CD4-positive, CD25-positive, alpha-beta regulatory T cell (primary cell): ENCODE measurements around the gene UBE2U. TPM values are rescaled to one million over a fixed set of nuclear protein-coding genes. Genes with fewer than 3 reads are reported as not detected.

ENCODE experiments used
- ATAC-seq, 2 donors: fragments of 150-1000 bp; cut with Tn5 transposase; one replicate each; pipeline ENCODE4 v1.10.0; 2021; ENCODE audit warnings: low read depth in 2 of 2, moderate number of reproducible peaks in 2 of 2, moderate library complexity in 1 of 2
- DNase-seq, 3 donors: peaks; one replicate each; pipeline versions ENCODE4 v3.0.0 to v3.0.0-alpha.2; 2012 to 2022; ENCODE audit warnings: mixed read lengths in 1 of 3
- H3K27ac ChIP-seq: one replicate; pipeline ENCODE4 v1.7.0; 2013; ENCODE audit warnings: mild to moderate bottlenecking, low read length; ENCODE audit not compliant: insufficient read depth, poor library complexity, severe bottlenecking
- H3K27me3 ChIP-seq: one replicate; pipeline ENCODE4 v1.7.0; 2013; ENCODE audit warnings: low read length; ENCODE audit not compliant: control insufficient read depth, insufficient read depth
- H3K36me3 ChIP-seq: one replicate; pipeline ENCODE4 v1.7.0; 2013; ENCODE audit warnings: mild to moderate bottlenecking, low read length, moderate library complexity; ENCODE audit not compliant: control insufficient read depth, insufficient read depth
- H3K4me1 ChIP-seq: 2 replicates; pipeline ENCODE4 v1.7.0; 2013; ENCODE audit warnings: mild to moderate bottlenecking, low read length; ENCODE audit not compliant: insufficient read depth, control insufficient read depth, poor library complexity, severe bottlenecking
- H3K4me3 ChIP-seq: one replicate; pipeline ENCODE4 v1.7.0; 2013; ENCODE audit warnings: low read depth, mild to moderate bottlenecking, low read length, moderate library complexity
- H3K9me3 ChIP-seq, 2 experiments: 1 replicate in 1 of 2; 2 replicates in 1 of 2; pipeline ENCODE4 v1.7.0; 2013; ENCODE audit warnings: low read length in 2 of 2, mild to moderate bottlenecking in 1 of 2, moderate library complexity in 1 of 2; ENCODE audit not compliant: control insufficient read depth in 2 of 2
- H3K27ac Mint-ChIP-seq, 3 donors: one replicate each; pipeline ENCODE4 v1.8.0; 2020 to 2022; ENCODE audit warnings: mild to moderate bottlenecking in 3 of 3, mixed read lengths in 3 of 3, moderate library complexity in 2 of 3
- H3K27me3 Mint-ChIP-seq: one replicate; pipeline ENCODE4 v1.8.0; 2022; ENCODE audit warnings: mild to moderate bottlenecking, mixed read lengths
- H3K36me3 Mint-ChIP-seq: one replicate; pipeline ENCODE4 v1.8.0; 2020; ENCODE audit warnings: mixed read lengths
- H3K4me1 Mint-ChIP-seq, 4 donors: one replicate each; pipeline ENCODE4 v1.8.0; 2020 to 2022; ENCODE audit warnings: mixed read lengths in 4 of 4, mild to moderate bottlenecking in 1 of 4
- H3K4me3 Mint-ChIP-seq, 4 donors: one replicate each; pipeline ENCODE4 v1.8.0; 2020 to 2022; ENCODE audit warnings: mild to moderate bottlenecking in 4 of 4, mixed read lengths in 4 of 4, moderate library complexity in 3 of 4
- H3K9me3 Mint-ChIP-seq, 7 donors: one replicate each; pipeline ENCODE4 v1.8.0; 2020 to 2022; ENCODE audit warnings: mixed read lengths in 7 of 7, mild to moderate bottlenecking in 3 of 7, moderate library complexity in 2 of 7
- polyA plus RNA-seq, 4 donors: library from polyadenylated mRNA; unstranded; fragments of 300-500 nt; fragmentation: Illumina TruSeq; gene quantifications; one replicate each; pipeline ENCODE4 v1.2.3, GENCODE V29; 2021
- total RNA-seq: library from RNA; stranded (reverse); gene quantifications from one replicate; pipeline ENCODE4 v1.2.3, GENCODE V29; 2022

Gene UBE2U
- total and polyA plus RNA-seq, 5 donors from 2014 or later, result not detected

DNA sequence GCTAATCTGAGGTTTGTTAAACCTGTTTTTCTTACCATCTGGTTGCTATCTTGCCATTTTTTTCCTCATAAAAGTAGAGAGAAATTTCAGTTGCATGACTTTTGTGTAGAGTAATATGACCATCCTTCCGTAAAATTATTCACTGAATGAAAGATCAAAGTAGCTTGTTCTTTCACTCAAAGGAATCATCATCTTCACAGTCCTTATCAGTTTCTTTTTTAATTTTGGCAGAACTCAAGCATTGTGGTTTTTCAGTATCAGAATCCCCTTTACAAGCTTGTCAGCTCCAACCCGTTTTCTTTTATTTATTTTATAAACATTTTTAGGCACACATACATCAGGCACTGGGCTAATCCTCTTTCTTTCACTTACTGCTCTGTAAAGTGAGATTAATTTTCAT, 91.7 kb downstream of the UBE2U start:
- Mint-ChIP-seq H3K9me3 (peaks cover 0 to 3% (median 0%) of the 10 kb centered on the region in 7 donors), H3K27me3 (peaks cover 22% of the 10 kb centered on the region), H3K4me3 (no peak overlapping the region), H3K27ac (no peak overlapping the region), H3K36me3 (no peaks in the 10 kb centered on the region), H3K4me1 (no peaks in the 10 kb centered on the region)
- Histone ChIP-seq H3K4me1 (no peaks in the 10 kb centered on the region), H3K4me3 (no peak overlapping the region), H3K36me3 (no peaks in the 10 kb centered on the region), H3K9me3 (no peaks in the 10 kb centered on the region), H3K27me3 (peaks cover 2% of the 10 kb centered on the region), H3K27ac (no peak overlapping the region)
- no peak for ATAC-seq
- DNase-seq, result no peak

DNA sequence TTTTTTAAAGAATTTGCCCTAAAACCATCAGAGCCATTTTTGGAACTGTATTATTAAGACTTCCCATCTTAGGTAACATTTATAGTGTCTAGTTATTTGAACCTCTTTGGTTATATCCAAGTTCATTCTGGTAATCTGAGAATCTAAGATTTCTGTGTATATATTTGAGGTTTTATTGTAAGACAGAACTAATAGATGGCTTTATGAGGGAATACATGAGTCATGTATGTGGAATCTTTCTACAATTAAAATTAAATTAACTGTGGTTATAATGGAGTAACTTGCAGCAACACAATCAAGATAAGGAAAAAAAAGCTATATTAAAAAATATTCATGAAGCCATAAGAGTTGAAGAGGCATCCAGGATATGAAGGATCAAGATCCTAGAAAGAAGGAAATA, 92.1 kb downstream of the UBE2U start:
- Histone ChIP-seq H3K27ac (no peak overlapping the region), H3K9me3 (no peaks in the 10 kb centered on the region), H3K4me1 (no peaks in the 10 kb centered on the region), H3K36me3 (no peaks in the 10 kb centered on the region), H3K4me3 (no peak overlapping the region), H3K27me3 (peaks cover 2% of the 10 kb centered on the region)
- Mint-ChIP-seq H3K4me3 (no peak overlapping the region), H3K9me3 (peaks cover 0 to 4% (median 0%) of the 10 kb centered on the region in 7 donors), H3K27ac (no peak overlapping the region), H3K4me1 (no peaks in the 10 kb centered on the region), H3K36me3 (no peaks in the 10 kb centered on the region), H3K27me3 (peaks cover 22% of the 10 kb centered on the region)
- no peak for DNase-seq
- ATAC-seq, result no peak

DNA sequence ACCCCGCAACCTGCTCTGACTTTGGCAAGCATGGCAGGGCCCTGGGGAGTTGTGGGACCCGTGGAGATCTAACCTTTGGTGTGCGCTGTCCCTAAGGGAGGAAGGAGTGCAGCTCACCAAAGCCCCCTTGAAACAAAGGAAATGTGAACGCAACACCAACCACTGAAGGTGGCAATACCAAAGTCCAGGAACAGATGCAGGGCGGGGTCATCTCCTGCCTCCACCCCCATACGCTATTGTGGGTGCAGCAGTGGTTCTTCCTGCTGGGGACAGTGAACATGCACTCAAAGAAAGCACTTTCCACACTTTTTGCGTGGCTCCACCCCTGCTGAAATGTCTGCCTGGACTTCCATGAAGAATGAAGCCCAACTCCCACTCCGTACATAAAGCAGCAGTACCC, 93.0 kb downstream of the UBE2U start:
- Histone ChIP-seq H3K36me3 (no peaks in the 10 kb centered on the region), H3K4me3 (no peak overlapping the region), H3K27ac (no peak overlapping the region), H3K4me1 (no peaks in the 10 kb centered on the region), H3K9me3 (no peaks in the 10 kb centered on the region), H3K27me3 (no peaks in the 10 kb centered on the region)
- Mint-ChIP-seq H3K27ac (no peak overlapping the region), H3K36me3 (no peaks in the 10 kb centered on the region), H3K9me3 (peaks cover 0 to 4% (median 0%) of the 10 kb centered on the region in 7 donors), H3K4me3 (no peak overlapping the region), H3K27me3 (peaks cover 22% of the 10 kb centered on the region), H3K4me1 (no peaks in the 10 kb centered on the region)
- DNase-seq, result no peak
- ATAC-seq, result no peak

DNA sequence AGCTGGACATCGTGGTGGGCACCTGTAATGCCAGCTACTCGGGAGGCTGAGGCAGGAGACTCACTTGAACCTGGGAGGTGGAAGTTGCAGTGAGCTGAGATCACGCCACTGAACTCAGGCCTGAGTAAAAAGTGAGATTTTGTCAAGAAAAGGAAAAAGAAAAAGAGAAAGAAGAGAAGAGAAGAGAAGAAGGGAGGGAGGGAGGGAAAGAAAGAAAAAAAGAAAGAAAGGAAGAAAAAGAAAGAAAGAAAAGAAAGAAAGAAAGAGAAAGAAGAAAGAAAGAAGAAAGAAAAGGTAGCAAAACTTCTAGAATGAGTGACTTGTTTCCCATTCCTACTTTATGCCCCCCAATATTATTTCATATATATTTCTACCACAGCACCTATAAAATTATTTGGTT, 98.8 kb downstream of the UBE2U start:
- no peak overlapping the region for H3K4me3 ChIP-seq
- Mint-ChIP-seq H3K4me3 (no peak overlapping the region), H3K36me3 (no peaks in the 10 kb centered on the region), H3K4me1 (no peaks in the 10 kb centered on the region), H3K27me3 (peaks cover 15% of the 10 kb centered on the region), H3K27ac (peak overlapping the region in 1 of 3 donors; percentile 38), H3K9me3 (peaks cover 0 to 4% (median 0%) of the 10 kb centered on the region in 7 donors)
- H3K9me3 ChIP-seq, result no peaks in the 10 kb centered on the region
- H3K36me3 ChIP-seq, result no peaks in the 10 kb centered on the region
- no peak overlapping the region for H3K27ac ChIP-seq
- ATAC-seq (no peak), DNase-seq (no peak)
- no peaks in the 10 kb centered on the region for H3K4me1 ChIP-seq
- peaks cover 2% of the 10 kb centered on the region for H3K27me3 ChIP-seq

DNA sequence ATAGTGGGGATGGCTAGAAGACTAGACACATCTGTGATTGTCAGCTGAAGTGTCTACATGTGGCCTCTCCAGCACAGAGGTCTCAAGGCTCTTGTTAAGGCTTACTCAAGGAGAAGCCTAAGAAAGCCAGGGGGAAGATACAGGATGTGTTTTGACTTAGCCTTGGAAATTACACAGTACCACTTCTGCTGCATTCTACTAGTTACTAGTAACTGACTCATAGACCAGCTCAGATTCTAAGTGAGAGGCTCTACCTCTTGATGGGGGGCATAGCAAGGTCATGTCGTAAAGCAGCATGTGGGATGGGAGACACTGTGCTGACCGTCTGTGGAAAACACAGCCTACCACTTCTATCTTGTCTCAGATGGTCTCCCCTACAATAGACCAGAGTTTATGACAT, 99.5 kb downstream of the UBE2U start:
- Mint-ChIP-seq H3K27me3 (peaks cover 9% of the 10 kb centered on the region), H3K4me1 (no peaks in the 10 kb centered on the region), H3K4me3 (no peak overlapping the region), H3K9me3 (peaks cover 0 to 4% (median 0%) of the 10 kb centered on the region in 7 donors), H3K27ac (no peak overlapping the region), H3K36me3 (no peaks in the 10 kb centered on the region)
- peaks cover 2% of the 10 kb centered on the region for H3K27me3 ChIP-seq
- H3K36me3 ChIP-seq, result no peaks in the 10 kb centered on the region
- H3K27ac ChIP-seq, result no peak overlapping the region
- H3K9me3 ChIP-seq, result no peaks in the 10 kb centered on the region
- no peak for DNase-seq
- no peak overlapping the region for H3K4me3 ChIP-seq
- no peaks in the 10 kb centered on the region for H3K4me1 ChIP-seq
- ATAC-seq, result no peak

DNA sequence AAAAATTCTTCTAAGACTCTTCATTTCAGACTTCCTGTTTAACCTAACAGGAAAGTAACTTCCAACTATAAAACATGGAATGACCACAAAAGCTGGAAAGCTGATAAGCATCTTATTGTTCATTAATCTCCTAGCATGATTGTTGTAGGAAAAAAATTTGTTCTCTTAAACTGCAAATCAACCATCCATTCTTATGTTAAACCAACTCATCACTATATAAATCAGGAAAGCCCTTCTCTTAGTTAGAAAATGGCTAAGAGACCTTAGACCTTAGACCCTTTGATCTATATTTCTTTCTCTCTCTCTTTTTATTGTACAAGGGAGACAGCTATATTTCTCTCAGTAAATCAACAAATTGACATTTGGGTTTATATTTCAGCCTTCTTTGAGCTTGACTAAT, 101.4 kb downstream of the UBE2U start:
- Mint-ChIP-seq H3K9me3 (peaks cover 0 to 4% (median 0%) of the 10 kb centered on the region in 7 donors), H3K4me3 (no peak overlapping the region), H3K27me3 (peaks cover 6% of the 10 kb centered on the region), H3K27ac (no peak overlapping the region), H3K4me1 (no peaks in the 10 kb centered on the region), H3K36me3 (no peaks in the 10 kb centered on the region)
- ATAC-seq (no peak), DNase-seq (no peak)
- peaks cover 2% of the 10 kb centered on the region for H3K27me3 ChIP-seq
- H3K9me3 ChIP-seq, result no peaks in the 10 kb centered on the region
- H3K27ac ChIP-seq, result no peak overlapping the region
- no peaks in the 10 kb centered on the region for H3K36me3 ChIP-seq
- no peak overlapping the region for H3K4me3 ChIP-seq
- H3K4me1 ChIP-seq, result no peaks in the 10 kb centered on the region

DNA sequence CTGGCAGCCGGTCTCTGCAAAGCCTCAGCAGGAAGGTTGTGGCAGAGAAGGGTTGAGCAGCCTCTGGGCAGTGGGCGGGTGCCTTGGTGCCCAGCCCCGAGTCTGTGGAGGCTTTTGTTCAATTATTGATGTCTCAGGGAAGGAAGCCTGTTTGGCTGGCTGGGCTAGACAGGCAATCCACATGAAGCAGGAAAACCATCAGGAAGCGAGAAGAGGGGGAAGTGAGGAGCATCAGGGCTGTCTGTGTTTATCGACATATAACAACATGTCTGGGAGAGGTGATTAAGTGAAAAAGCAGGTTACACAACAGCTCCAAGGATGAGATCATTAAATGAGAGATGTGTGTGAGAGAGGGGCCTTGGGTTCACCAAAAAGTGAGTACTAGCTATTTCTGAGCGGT, 105.4 kb downstream of the UBE2U start:
- DNase-seq (no peak), ATAC-seq (no peak)
- no peaks in the 10 kb centered on the region for H3K9me3 ChIP-seq
- H3K27ac ChIP-seq, result no peak overlapping the region
- H3K36me3 ChIP-seq, result no peaks in the 10 kb centered on the region
- no peak overlapping the region for H3K27ac Mint-ChIP-seq
- no peaks in the 10 kb centered on the region for H3K9me3 Mint-ChIP-seq
- H3K27me3 Mint-ChIP-seq, result peaks cover 6% of the 10 kb centered on the region
- no peak overlapping the region for H3K4me3 Mint-ChIP-seq
- H3K4me3 ChIP-seq, result no peak overlapping the region
- H3K4me1 ChIP-seq, result no peaks in the 10 kb centered on the region
- peaks cover 2% of the 10 kb centered on the region for H3K27me3 ChIP-seq
- H3K4me1 Mint-ChIP-seq, result no peaks in the 10 kb centered on the region
- no peaks in the 10 kb centered on the region for H3K36me3 Mint-ChIP-seq

DNA sequence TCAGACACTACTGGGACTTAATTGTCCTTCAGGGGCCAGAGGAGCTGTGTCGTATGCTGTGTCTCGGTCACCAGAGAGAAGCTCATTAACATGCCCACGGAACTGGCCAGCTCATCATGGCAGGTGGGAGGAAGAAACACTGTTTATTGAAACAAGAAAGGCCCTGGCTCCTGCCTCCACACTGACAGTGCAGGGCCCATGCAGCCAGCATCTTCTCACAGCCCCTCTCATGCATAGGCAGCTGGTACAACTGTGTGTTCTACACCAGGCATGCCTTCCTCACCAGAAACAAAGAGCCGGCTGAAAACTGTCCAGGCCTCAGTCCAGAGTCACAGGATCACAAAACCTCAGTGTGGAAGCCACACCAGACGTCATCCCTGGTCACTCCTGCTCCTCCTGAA, 106.0 kb downstream of the UBE2U start:
- H3K4me3 ChIP-seq, result no peak overlapping the region
- H3K27ac ChIP-seq, result no peak overlapping the region
- no peak for DNase-seq
- H3K9me3 ChIP-seq, result no peaks in the 10 kb centered on the region
- H3K4me3 Mint-ChIP-seq, result no peak overlapping the region
- no peaks in the 10 kb centered on the region for H3K36me3 Mint-ChIP-seq
- no peaks in the 10 kb centered on the region for H3K9me3 Mint-ChIP-seq
- no peaks in the 10 kb centered on the region for H3K4me1 ChIP-seq
- no peaks in the 10 kb centered on the region for H3K36me3 ChIP-seq
- H3K27me3 ChIP-seq, result no peaks in the 10 kb centered on the region
- H3K27ac Mint-ChIP-seq, result no peak overlapping the region
- peaks cover 6% of the 10 kb centered on the region for H3K27me3 Mint-ChIP-seq
- no peak for ATAC-seq
- H3K4me1 Mint-ChIP-seq, result no peaks in the 10 kb centered on the region
